Suprapubic skin (tissue), 4 donors: ENCODE measurements around the gene SCN4B. TPM values are rescaled to one million over a fixed set of nuclear protein-coding genes. Genes with fewer than 3 reads are reported as not detected.

Experiments used
- DNase-seq, 2 donors: peaks; one replicate each; pipeline ENCODE4 v3.0.0-alpha.2; 2019; ENCODE audit warnings: low spot score in 2 of 2
- H3K27ac ChIP-seq: fragments of 200-600 bp; sonication (generic); one replicate; pipeline ENCODE4 v1.5.1; 2019
- H3K27me3 ChIP-seq: fragments of 200-600 bp; sonication (generic); one replicate; pipeline ENCODE4 v1.5.1; 2019
- H3K36me3 ChIP-seq: fragments of 200-600 bp; sonication (generic); one replicate; pipeline ENCODE4 v1.5.1; 2019
- H3K4me1 ChIP-seq: fragments of 200-600 bp; sonication (generic); one replicate; pipeline ENCODE4 v1.5.1; 2019
- H3K4me3 ChIP-seq: fragments of 200-600 bp; sonication (generic); one replicate; pipeline ENCODE4 v1.5.1; 2019; ENCODE audit warnings: mild to moderate bottlenecking
- H3K9me3 ChIP-seq: fragments of 200-600 bp; sonication (generic); one replicate; pipeline ENCODE4 v1.5.1; 2019
- EP300 ChIP-seq: sonication (generic); formaldehyde crosslinking; IDR thresholded peaks from one replicate; pipeline ENCODE4 v1.6.1; 2017; ENCODE audit warnings: antibody characterized with exemption
- POLR2A ChIP-seq, 2 donors: fragments of 450-650 bp; IDR thresholded peaks; one replicate each; pipeline ENCODE4 v1.6.1; 2017; ENCODE audit warnings: antibody characterized with exemption in 2 of 2, mild to moderate bottlenecking in 2 of 2, moderate library complexity in 2 of 2
- POLR2AphosphoS5 ChIP-seq, 3 donors: sonication (generic); formaldehyde crosslinking; IDR thresholded peaks; one replicate each; pipeline ENCODE4 v1.6.1; 2017; ENCODE audit warnings: antibody characterized with exemption in 3 of 3
- WGBS: methylation state at CpG from one replicate; pipeline ENCODE4 v1.1.5; 2018; 5-methylcytosine and 5-hydroxymethylcytosine counted together
- total RNA-seq, 4 donors: library from RNA; depleted of rRNA; stranded (reverse); fragments of >200 nt; gene quantifications; one replicate each; pipeline ENCODE4 v1.1.0, GENCODE V29; 2016
- TF ChIP-seq, protein P1 (sequence below), 2 donors: fragments of 200-600 bp in 1 of 2; fragments of 450-650 bp in 1 of 2; sonication (generic) in 1 of 2; IDR thresholded peaks; one replicate each; pipeline ENCODE4 v1.5.1; 2016 to 2019; ENCODE audit warnings: antibody characterized with exemption in 2 of 2, mild to moderate bottlenecking in 1 of 2, moderate library complexity in 1 of 2

Gene SCN4B, protein sequence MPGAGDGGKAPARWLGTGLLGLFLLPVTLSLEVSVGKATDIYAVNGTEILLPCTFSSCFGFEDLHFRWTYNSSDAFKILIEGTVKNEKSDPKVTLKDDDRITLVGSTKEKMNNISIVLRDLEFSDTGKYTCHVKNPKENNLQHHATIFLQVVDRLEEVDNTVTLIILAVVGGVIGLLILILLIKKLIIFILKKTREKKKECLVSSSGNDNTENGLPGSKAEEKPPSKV
- 1 to 10 TPM; 1.5 to 1.8 (median 1.5) TPM for total RNA-seq

DNA sequence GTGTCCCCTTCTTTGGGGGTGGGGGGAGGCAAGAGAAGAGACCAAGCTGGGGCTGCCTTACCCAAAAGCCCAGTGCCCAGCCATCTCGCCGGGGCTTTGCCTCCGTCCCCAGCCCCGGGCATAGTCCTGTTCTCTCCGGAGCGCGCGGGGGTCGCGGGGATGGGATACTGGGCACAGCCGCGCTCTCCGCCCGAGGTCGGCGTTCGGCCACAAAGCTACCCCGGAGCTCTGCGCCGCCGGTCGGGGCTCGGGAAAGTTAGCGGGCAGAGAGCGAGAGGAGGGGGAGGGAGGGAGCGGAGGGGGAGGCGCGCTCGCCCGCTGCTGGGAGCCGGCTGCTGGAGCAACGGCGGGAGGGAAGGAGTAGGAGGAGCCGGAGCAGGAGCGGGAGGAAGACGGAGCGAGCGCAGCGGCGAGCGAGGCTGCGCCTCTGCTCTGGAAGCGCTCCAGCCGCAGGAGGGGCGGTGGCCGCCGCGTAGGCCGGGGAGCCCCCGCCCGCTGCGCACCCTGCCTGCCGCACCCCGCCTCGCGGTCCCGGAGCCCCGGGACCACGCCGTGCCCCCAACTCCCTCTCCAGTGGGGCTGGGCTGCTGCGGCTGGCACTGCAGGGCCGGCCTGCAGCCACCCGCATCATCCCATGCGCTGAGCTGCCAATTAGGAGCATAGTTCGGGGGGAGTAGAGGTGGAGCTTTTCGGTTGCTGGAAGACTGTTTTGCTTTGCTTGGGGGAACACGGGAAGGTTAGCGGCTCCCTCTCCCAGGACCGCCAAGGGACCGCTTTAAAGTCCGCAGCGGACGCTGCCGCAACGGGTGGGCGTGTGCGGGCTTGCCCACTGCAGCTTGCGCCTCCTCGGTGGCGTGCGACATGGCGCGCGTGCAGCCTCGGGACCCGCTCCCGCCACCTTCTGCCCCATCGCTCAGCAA, at the start of gene SCN4B:
Gene SCN4B (minus strand): TSS at position 272 of the 920 bp plus-strand sequence. CDS start 150 bp downstream, at position 122.
- TF ChIP-seq POLR2AphosphoS5 (IDR thresholded peaks at IDR 0.05) (no peak), POLR2A (IDR thresholded peaks at IDR 0.05) (no peak), EP300 (no peak)
- TF ChIP-seq, protein P1, sequence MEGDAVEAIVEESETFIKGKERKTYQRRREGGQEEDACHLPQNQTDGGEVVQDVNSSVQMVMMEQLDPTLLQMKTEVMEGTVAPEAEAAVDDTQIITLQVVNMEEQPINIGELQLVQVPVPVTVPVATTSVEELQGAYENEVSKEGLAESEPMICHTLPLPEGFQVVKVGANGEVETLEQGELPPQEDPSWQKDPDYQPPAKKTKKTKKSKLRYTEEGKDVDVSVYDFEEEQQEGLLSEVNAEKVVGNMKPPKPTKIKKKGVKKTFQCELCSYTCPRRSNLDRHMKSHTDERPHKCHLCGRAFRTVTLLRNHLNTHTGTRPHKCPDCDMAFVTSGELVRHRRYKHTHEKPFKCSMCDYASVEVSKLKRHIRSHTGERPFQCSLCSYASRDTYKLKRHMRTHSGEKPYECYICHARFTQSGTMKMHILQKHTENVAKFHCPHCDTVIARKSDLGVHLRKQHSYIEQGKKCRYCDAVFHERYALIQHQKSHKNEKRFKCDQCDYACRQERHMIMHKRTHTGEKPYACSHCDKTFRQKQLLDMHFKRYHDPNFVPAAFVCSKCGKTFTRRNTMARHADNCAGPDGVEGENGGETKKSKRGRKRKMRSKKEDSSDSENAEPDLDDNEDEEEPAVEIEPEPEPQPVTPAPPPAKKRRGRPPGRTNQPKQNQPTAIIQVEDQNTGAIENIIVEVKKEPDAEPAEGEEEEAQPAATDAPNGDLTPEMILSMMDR (IDR thresholded peaks at IDR 0.05): no peak
- no peaks in the 10 kb centered on the region for H3K36me3 ChIP-seq
- H3K9me3 ChIP-seq: no peaks in the 10 kb centered on the region
- peak within 1 kb of the TSS; percentile 57 for H3K4me3 ChIP-seq
- H3K27me3 ChIP-seq: peaks cover 54% of the 10 kb centered on the region
- H3K4me1 ChIP-seq: peaks cover 37% of the 10 kb centered on the region
- no peak for DNase-seq
- no peak within 1 kb of the TSS for H3K27ac ChIP-seq
- under 1% methylated on average over 38 of the region's 88 CpGs for WGBS

DNA sequence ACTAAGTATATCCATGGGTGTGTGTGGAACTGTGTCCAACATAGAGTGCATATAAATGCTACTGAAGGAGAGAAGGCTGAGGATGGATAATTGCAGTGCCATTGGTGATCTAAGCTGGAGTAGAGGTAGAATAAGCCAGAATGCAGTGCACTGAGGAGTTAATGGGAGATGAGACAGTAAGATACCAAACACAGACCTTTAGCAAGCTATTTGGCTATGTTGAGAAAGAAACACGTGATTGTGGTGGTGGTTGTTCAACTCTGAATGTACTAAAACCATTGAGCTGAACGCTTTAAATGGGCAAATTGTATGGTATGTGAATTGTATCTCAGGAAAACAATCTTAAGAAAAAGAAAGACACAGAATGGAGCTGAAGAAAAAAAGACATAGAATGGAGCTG, 49.3 kb upstream of the SCN4B start:
- Histone ChIP-seq H3K27ac (no peak overlapping the region), H3K4me3 (no peak overlapping the region), H3K4me1 (peaks cover 17% of the 10 kb centered on the region), H3K9me3 (no peaks in the 10 kb centered on the region), H3K36me3 (no peaks in the 10 kb centered on the region), H3K27me3 (no peaks in the 10 kb centered on the region)
- TF ChIP-seq, protein P1 (IDR thresholded peaks at IDR 0.05): no peak
- no peak for TF ChIP-seq POLR2AphosphoS5 (IDR thresholded peaks at IDR 0.05)
- TF ChIP-seq EP300: no peak
- TF ChIP-seq POLR2A (IDR thresholded peaks at IDR 0.05): no peak
- WGBS: 85% methylated on average over 2 of the region's 2 CpGs
- no peak for DNase-seq

- DNase-seq: no peak
- Histone ChIP-seq H3K27ac (no peak overlapping the region), H3K4me1 (peaks cover 17% of the 10 kb centered on the region), H3K4me3 (no peak overlapping the region), H3K27me3 (no peaks in the 10 kb centered on the region), H3K36me3 (no peaks in the 10 kb centered on the region), H3K9me3 (no peaks in the 10 kb centered on the region)
- no peak for TF ChIP-seq POLR2A (IDR thresholded peaks at IDR 0.05)
- TF ChIP-seq POLR2AphosphoS5 (IDR thresholded peaks at IDR 0.05): no peak
- TF ChIP-seq EP300: no peak
- TF ChIP-seq, protein P1 (IDR thresholded peaks at IDR 0.05): no peak
- WGBS: 90% methylated on average over 9 of the region's 9 CpGs
These were observed 48.5 kb upstream of the SCN4B start for GRCh38 chr11:118200901-118201680.

- Histone ChIP-seq H3K9me3 (no peaks in the 10 kb centered on the region), H3K4me3 (no peak overlapping the region), H3K4me1 (peaks cover 21% of the 10 kb centered on the region), H3K27ac (no peak overlapping the region), H3K27me3 (no peaks in the 10 kb centered on the region), H3K36me3 (no peaks in the 10 kb centered on the region)
- DNase-seq: no peak
- WGBS: 85% methylated on average over 5 of the region's 5 CpGs
- TF ChIP-seq, protein P1 (IDR thresholded peaks at IDR 0.05): no peak
- TF ChIP-seq POLR2AphosphoS5 (IDR thresholded peaks at IDR 0.05) (no peak), POLR2A (IDR thresholded peaks at IDR 0.05) (no peak), EP300 (no peak)
These were observed 47.9 kb upstream of the SCN4B start for GRCh38 chr11:118200497-118200896.
